Stimulated activated CD4-positive, alpha-beta T cell treated with anti-CD3 and anti-CD28 coated beads, Interleukin-1b, Interleukin-23, amount 100 ng/mL, for 1 hour (primary cell): ENCODE results near the gene FBLIM1.

Experiments
- DNase-seq, 2 donors: peaks; one replicate each; pipeline ENCODE4 v3.0.0-alpha.2; 2020; ENCODE audit warnings: low read depth in 2 of 2

Gene FBLIM1

GRCh38 chr1:15731735-15732685, 26.6 kb upstream of the FBLIM1 start:
- DNase-seq = no peak

- no peak for DNase-seq
Observed at GRCh38 chr1:15732686-15733081, 25.9 kb upstream of the FBLIM1 start.

- DNase-seq = no peak
Observed at GRCh38 chr1:15733218-15733725, 25.3 kb upstream of the FBLIM1 start.

GRCh38 chr1:15733726-15734226, 24.8 kb upstream of the FBLIM1 start:
- no peak for DNase-seq

GRCh38 chr1:15734296-15734695, 24.3 kb upstream of the FBLIM1 start:
- DNase-seq = no peak

GRCh38 chr1:15734901-15735300, 23.7 kb upstream of the FBLIM1 start:
- no peak for DNase-seq

GRCh38 chr1:15735304-15736037, 23.1 kb upstream of the FBLIM1 start:
- DNase-seq = no peak

GRCh38 chr1:15736038-15736891, 22.3 kb upstream of the FBLIM1 start, which contains the start of gene SLC25A34:
Gene SLC25A34, plus strand, starts transcription at chr1:15736258. Its CDS starts 228 bp downstream, at chr1:15736486.
- no peak for DNase-seq

GRCh38 chr1:15736892-15737261, 21.7 kb upstream of the FBLIM1 start:
- DNase-seq = no peak

GRCh38 chr1:15737324-15738319, 21.0 kb upstream of the FBLIM1 start:
- no peak for DNase-seq

- no peak for DNase-seq
Observed at GRCh38 chr1:15738416-15739113, 20.0 kb upstream of the FBLIM1 start.

- DNase-seq = no peak
Observed at GRCh38 chr1:15739259-15739658, 19.3 kb upstream of the FBLIM1 start.

- no peak for DNase-seq
Observed at GRCh38 chr1:15739745-15740144, 18.9 kb upstream of the FBLIM1 start.

GRCh38 chr1:15740924-15741850, 17.4 kb upstream of the FBLIM1 start:
- DNase-seq = peak; percentile 25 to 34

GRCh38 chr1:15742339-15742801, 16.2 kb upstream of the FBLIM1 start, which contains the start of gene TMEM82:
Gene TMEM82, plus strand, starts transcription at chr1:15742499. Its CDS starts 61 bp downstream, at chr1:15742560.
- DNase-seq = no peak

- DNase-seq = no peak
Observed at GRCh38 chr1:15744122-15744679, 14.4 kb upstream of the FBLIM1 start.

- DNase-seq = no peak
Observed at GRCh38 chr1:15747378-15747777, 11.2 kb upstream of the FBLIM1 start.

GRCh38 chr1:15748264-15748663, 10.3 kb upstream of the FBLIM1 start:
- no peak for DNase-seq
